GM19328 (cell line): ENCODE data around the gene TMEM191C.
"Not testable (repeated sequence)": the region's sequence is repeated elsewhere in the genome, so short reads cannot be mapped to it uniquely, and the experiment has no call there.

ENCODE experiments used
- ATAC-seq: cut with Tn5 transposase; IDR thresholded peaks from one replicate; pipeline ENCODE4 v1.9.1; 2021; ENCODE audit warnings: mild to moderate bottlenecking, moderate library complexity; ENCODE audit not compliant: unreplicated experiment

Gene TMEM191C

DNA sequence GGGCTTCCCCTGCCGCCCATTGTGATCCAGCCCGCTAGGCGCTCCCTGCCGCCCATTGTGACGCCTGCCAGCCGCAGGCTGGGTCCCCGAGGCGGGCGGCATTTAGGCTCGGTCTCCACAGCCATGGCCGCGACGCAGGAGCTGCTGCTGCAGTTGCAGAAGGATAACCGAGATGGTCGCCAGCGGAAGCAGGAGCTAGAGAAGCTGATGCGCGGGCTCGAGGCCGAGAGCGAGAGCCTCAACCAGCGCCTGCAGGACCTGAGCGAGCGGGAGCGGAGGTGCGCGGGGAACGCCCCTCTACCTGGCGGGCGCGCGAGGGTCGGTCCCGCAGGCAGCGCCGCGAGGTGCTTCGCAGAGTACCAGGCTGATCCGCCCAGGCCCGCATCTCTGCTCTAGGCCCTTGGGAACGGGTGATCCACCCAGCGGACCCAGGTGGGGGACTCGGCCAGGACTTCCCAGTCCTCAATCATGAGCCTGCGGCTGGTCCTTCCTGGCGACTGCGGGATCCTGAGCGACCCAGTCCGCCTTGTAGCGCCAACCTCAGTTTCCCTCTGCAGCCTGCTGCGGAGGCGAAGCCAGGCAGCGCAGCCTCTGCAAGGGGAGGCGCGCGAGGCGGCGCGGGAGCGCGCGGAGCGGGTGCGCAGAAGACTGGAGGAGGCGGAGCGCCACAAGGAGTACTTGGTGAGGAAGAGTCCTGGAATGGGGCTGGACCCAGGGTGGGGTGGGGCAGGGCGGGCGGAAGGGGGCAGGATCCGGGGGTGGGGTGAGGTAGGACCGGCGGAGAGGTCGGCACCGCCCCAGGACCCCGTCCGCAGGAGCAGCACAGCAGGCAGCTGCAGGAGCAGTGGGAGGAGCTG is at the start of gene TMEM191C:
TSS of gene TMEM191C (plus strand) at position 51 of the 857 bp plus-strand sequence. CDS start at position 124, 73 bp downstream.
- ATAC-seq, result peak; percentile 28

GRCh38 chr22:21417853-21418252 is 49.3 kb upstream of the TMEM191C start:
- ATAC-seq, result peak; percentile 27

DNA sequence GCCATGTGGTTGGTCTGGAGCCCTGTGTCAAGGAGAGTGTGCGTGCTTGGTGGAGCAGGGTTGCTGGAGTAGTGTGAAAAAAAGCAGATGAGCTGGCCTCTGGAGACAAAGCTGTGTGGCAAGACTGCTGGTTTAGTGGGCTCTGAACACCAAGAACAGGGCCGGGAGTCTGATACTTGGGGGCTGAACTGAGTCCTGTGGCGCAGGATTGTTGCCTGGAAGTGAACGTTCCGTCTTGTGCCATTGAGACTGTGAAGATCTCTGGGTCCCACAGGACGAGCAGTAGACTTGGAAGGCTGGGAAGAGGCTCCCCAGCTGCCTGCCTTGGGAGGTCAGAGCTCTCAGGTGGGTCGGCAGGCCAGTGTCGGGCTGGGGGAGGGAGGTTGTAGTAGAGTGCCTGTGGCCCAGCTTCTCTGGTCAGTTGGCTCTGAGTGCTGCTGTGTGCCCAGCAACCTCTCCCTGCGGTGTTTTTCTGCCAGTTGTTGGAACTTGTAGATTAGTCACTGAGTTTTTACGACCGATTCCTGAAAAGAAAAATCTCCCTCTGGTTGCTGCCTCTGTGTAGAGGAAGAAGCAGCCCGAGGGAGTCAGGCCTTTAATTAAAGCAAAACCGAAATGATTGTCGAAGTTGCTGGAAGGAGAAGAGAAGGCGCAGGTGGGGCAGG is 48.1 kb upstream of the TMEM191C start:
- not testable (repeated sequence) for ATAC-seq

DNA sequence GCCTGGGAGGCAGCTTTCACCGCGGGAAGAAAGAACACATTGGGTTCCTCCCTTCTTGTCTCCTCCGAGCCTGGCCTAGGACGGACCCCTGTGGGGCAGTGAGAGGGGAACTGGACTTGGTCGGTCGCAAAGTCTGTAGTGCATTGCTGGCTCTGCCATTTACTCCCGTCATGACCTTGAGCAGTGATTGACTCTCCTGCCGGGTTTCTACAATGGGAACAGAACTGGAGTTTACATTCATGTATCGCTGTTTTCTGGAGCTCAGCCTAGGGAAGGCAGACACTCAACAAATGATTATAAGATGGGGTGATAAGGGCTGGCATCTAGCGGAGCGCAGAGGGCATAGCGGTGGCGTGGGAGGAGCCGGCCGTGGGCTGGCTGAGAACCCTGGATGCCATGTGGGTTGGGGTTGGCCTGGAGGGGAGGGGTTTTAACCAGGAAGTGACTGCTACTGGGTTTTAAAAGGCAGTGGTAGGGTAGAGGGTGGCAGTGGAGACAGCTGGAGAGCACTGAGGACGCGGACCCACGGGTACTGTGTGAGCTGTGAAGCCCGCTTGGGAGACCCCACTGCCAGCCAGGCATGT is 46.9 kb upstream of the TMEM191C start:
- ATAC-seq, result not testable (repeated sequence)

- ATAC-seq, result not testable (repeated sequence)
Measured at GRCh38 chr22:21424084-21424709, 43.0 kb upstream of the TMEM191C start.

DNA sequence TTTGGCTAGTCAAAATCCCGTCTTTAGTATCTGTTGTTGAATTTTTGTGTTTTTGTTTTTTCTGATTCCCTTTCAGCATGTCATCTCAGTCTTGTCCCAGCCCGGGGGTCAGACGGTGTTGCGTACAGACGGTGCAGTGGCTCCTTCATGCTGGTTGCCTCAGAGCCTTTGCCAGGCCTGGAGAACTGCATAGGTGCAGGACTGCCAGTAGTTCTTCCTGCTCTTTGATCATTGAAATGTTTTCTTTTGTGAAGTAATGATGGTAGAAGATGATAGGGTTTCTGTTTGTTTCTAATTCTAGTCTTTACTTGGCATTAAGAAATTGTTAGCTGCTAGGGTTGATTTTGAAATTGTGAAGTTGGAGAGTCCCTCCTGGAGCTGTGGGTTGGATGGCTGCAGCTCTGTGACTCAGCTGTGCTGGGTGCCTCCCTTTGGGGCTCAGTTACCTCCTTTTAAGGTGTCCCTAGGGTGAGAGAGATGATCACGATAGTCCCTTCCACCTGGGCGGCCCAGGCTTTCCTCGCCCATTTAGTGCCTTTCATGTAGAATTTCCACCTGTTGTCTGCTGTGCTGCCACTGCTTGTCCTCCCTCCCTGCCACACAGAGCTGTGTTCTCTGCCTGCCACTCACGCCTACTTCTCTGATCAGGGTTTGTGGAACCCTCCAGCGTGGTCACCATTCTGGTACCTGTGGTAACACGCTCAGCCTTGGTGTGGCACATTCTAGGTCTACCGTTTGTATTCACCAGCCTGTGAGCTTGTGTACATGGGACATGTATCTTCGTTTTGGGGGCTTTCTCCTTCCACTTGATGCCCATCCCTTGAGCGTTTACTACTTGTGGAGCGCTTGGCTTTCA is 32.6 kb upstream of the TMEM191C start:
- not testable (repeated sequence) for ATAC-seq

DNA sequence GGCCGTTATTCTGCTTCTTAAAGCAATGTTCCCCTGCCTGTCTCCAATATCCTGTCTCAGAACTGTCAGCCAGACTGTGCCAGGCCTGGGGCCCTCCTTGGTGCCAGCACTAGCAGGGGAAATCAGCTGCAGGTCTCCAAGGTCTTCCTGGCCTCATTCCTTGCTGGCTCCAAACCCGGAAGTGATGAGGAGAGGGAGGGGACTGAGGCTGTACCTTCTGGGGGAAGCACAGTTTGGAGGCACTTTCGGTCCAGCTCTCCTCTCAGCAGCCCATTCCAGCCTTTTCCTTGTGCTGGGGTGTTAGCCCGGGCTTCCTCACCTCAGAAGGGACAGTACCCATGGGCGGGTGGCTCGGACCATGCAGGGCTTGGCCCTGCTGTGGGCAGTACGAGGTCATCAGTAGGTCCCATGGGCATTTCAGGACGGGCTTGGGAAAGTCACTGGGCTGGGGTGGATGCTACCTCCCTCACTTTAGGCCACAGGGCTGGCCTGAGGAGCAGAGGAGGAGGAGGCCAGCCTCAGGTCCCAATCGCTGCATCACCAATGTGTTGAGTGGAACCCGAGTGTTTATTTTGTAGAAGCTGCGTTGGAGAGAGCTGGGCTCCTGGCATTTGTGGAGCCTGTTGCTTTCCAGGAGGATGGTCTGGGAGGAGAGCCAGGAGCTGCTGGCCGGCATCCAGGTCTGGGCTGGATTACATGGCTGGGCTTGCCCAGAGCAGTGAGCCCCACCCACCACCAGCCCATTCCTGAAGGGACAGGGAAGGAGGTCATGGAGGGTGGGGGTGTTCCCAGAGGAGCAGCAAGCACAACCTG is 31.0 kb upstream of the TMEM191C start:
- not testable (repeated sequence) for ATAC-seq

DNA sequence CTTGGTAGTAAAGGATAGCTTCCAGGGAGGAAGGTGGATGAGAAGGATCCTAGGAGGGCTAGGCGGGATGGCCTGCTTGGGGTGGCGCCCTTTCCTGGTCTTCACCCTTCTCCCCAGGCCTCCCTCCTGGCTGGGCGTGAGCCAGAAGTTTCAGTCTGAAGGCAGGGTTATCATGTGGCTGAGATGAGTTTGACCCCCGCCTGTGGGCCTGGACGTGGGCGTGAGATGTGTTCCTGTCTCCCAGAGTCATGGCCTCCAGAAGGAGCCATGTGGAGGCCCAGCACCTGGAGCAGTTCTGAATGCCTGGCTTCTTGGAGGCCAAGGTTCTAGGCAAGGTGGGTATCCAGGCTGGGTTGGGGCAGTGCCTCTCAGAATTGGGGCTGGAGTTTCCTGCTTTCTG is 29.2 kb upstream of the TMEM191C start:
- not testable (repeated sequence) for ATAC-seq

- ATAC-seq, result not testable (repeated sequence)
Measured at GRCh38 chr22:21440018-21440636, 27.1 kb upstream of the TMEM191C start.

- not testable (repeated sequence) for ATAC-seq
Measured at GRCh38 chr22:21440676-21441075, 26.5 kb upstream of the TMEM191C start.

DNA sequence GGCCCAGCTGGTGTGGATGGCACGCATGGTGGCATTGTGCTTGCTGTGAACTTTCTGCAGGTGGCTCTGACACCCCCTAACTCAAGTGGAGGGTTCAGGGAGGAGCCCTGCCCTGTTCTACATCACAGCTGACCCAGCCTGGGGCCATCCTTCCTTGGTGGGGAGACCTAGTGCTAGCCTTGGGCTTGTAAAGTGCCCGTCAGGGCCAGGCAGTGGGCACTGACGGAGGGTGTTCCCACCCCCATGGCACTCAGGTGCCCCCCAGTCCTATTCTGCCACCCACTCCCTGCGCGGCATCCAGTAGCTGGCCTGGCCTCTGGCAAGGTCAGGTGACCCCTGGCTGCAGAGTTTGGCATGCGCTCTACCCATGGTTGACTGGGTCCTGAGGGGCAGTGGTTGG is 26.0 kb upstream of the TMEM191C start:
- ATAC-seq, result not testable (repeated sequence)

DNA sequence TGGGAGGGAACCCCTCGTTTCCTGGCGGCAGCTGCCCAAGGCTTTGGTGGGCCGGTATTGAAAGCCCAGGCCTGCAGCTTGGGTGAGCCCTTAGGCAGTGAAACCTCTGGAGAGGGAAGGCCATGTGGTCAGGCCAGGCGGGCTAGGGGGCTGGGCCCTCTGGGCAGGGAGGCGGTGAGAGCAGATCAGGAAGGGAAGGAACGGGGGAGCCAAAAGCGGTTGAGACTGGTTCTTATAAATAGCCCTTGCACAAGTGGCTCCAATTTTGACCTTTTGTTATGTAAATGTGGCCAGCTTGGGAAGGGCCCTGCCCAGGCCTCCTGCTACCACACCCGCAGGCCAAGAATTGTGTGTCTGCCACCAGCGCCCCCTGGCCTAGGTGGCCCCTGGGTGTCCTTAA is 25.1 kb upstream of the TMEM191C start:
- ATAC-seq, result not testable (repeated sequence)

- not testable (repeated sequence) for ATAC-seq
Measured at GRCh38 chr22:21442646-21443045, 24.5 kb upstream of the TMEM191C start.

DNA sequence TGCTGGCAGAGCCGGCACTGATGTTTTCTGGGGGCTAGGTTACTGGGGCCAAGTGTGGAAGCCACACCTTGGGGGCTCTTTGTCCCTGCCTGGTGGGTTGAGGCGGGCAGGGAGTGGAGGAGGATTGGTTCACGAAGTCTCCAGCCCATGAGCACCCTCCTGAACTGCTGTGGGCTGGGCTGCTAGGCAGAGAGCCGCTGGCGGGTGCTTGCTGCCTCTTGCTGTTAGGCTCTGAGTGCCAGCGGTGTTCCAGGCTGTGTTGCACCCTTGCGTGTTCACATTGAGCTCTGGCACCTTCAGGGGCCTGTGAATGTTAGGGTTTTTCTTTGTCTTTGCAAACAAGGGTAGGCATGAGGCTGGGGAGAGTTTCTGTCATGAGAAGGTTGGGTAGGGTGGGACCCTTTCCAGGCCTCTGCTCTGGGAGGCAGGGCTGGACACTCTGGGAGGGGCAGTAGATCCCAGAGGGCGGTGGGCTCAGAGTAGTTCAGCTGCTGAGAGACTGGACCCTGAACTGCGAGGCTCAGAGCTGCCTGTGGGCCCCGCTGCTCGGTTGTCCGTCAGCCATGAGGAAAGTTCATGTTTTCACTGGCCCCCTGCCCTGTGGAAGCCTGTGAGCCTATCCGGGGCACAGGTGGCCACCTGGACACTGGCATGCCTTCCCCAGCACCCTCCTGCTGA is 24.0 kb upstream of the TMEM191C start:
- ATAC-seq, result no peak

DNA sequence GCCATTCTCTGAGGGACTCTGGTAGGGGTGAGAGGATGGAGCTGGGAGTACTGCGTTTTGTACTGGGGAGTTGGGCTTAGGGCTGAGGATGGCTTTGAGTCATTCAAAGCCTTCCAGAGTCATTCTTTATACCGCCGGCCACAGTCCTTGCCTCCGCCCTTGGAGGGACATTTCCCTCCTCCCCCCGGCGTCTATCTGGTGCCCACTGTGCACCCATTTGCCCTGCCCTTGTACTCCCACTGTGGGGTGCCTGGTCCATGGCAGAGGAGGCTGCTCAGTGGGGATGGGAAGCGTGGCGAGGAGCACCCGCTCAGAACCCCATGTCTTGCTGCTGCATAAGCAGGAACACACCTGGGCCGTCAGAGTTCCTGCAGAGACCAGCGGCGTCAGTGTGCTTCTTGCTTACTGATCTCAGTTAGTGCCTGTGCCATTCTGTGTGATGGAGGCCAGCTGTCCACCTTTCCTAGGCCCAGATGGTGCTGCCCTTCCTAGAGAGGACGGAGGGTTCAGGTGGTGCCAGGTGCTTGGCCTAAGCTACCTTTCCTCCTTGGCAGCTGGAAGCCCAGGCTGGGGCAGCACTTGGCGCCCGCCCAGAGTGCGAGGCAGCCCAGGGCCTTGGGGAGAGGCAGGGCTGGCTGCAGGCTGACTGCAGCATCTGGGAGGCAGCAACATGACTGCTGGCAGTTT is 23.3 kb upstream of the TMEM191C start:
- ATAC-seq, result no peak

DNA sequence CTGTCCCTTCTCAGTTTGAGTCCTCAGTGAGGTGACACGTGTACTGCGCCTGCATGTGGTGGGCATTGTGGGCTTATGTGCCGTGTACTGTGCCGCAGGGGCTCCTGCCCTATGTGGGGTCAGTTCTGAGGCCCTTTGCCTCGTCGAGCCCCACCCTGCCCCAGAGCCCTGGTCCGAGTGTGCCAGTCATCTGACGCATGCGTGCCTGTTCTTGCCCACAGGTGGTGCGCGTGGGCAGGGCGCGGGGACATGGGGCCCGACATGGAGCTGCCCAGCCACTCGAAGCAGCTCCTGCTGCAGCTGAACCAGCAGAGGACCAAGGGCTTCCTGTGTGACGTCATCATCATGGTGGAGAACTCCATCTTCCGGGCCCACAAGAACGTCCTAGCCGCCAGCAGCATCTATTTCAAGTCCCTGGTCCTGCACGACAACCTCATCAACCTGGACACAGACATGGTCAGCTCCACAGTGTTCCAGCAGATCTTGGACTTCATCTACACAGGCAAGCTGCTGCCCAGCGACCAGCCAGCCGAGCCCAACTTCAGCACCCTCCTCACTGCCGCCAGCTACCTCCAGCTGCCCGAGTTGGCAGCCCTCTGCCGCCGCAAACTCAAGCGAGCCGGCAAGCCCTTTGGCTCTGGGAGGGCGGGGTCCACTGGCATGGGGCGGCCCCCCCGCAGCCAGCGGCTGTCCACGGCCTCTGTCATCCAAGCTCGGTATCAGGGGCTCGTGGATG is 22.3 kb upstream of the TMEM191C start:
- ATAC-seq, result no peak

GRCh38 chr22:21445437-21446127 is 21.6 kb upstream of the TMEM191C start:
- no peak for ATAC-seq
